Neural progenitor cell (in vitro differentiated cells): ENCODE data around the gene PALB2.

Experiments
- EZH2phosphoT487 ChIP-seq: fragments of 200-600 bp; sonication (generic); IDR thresholded peaks from 2 replicates; pipeline ENCODE4 v1.6.1; 2017; ENCODE audit warnings: antibody characterized with exemption
- TF ChIP-seq, protein P1 (sequence below): fragments of 200-600 bp; sonication (generic); IDR thresholded peaks from 2 replicates; pipeline ENCODE4 v1.5.1; 2017; ENCODE audit warnings: antibody characterized with exemption, mild to moderate bottlenecking

- TF ChIP-seq, protein P1, sequence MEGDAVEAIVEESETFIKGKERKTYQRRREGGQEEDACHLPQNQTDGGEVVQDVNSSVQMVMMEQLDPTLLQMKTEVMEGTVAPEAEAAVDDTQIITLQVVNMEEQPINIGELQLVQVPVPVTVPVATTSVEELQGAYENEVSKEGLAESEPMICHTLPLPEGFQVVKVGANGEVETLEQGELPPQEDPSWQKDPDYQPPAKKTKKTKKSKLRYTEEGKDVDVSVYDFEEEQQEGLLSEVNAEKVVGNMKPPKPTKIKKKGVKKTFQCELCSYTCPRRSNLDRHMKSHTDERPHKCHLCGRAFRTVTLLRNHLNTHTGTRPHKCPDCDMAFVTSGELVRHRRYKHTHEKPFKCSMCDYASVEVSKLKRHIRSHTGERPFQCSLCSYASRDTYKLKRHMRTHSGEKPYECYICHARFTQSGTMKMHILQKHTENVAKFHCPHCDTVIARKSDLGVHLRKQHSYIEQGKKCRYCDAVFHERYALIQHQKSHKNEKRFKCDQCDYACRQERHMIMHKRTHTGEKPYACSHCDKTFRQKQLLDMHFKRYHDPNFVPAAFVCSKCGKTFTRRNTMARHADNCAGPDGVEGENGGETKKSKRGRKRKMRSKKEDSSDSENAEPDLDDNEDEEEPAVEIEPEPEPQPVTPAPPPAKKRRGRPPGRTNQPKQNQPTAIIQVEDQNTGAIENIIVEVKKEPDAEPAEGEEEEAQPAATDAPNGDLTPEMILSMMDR = no peak
- TF ChIP-seq EZH2phosphoT487 = no peak
Observed at GRCh38 chr16:23651943-23652468, 10.9 kb upstream of the PALB2 start.
